CD14-positive monocyte (primary cell): ENCODE measurements around the gene SLC4A11. TPM values are rescaled to one million over a fixed set of nuclear protein-coding genes. Genes with fewer than 3 reads are reported as not detected.

Experiments used
- DNase-seq, 3 donors: peaks; one replicate each; pipeline ENCODE4 v3.0.0-alpha.2; 2011 to 2022
- H2AFZ ChIP-seq: 2 replicates; pipeline ENCODE4 v1.6.0; 2012; ENCODE audit warnings: mild to moderate bottlenecking, low read depth, low read length, inconsistent platforms; ENCODE audit not compliant: insufficient read depth, poor library complexity, severe bottlenecking
- H3K27ac ChIP-seq, 2 donors: 1 replicate in 1 of 2; 2 replicates in 1 of 2; pipeline ENCODE4 v1.5.1; 2012 to 2013; ENCODE audit warnings: low read length in 2 of 2, control low read depth in 1 of 2, inconsistent platforms in 1 of 2, low read depth in 1 of 2, mild to moderate bottlenecking in 1 of 2
- H3K27me3 ChIP-seq, 2 donors: one replicate each; pipeline versions ENCODE4 v1.6.0 to v1.6.1; 2011 to 2013; ENCODE audit warnings: low read length in 2 of 2; ENCODE audit not compliant: control insufficient read depth in 2 of 2, insufficient read depth in 2 of 2
- H3K36me3 ChIP-seq, 2 donors: replicated peaks in 1 of 2; 1 replicate in 1 of 2; 2 replicates in 1 of 2; pipeline versions ENCODE4 v1.5.1 to v1.6.1; 2012 to 2013; ENCODE audit warnings: low read length in 2 of 2, control low read depth in 1 of 2, inconsistent platforms in 1 of 2, mild to moderate bottlenecking in 1 of 2; ENCODE audit not compliant: insufficient read depth in 2 of 2, control insufficient read depth in 1 of 2
- H3K4me1 ChIP-seq, 2 donors: 1 replicate in 1 of 2; 2 replicates in 1 of 2; pipeline versions ENCODE4 v1.5.1 to v1.6.1; 2012 to 2013; ENCODE audit warnings: low read length in 2 of 2, control low read depth in 1 of 2, inconsistent platforms in 1 of 2, mild to moderate bottlenecking in 1 of 2, moderate library complexity in 1 of 2; ENCODE audit not compliant: insufficient read depth in 2 of 2, control insufficient read depth in 1 of 2
- H3K4me2 ChIP-seq: replicated peaks from 2 replicates; pipeline ENCODE3; 2012; ENCODE audit warnings: low read length, moderate library complexity, mild to moderate bottlenecking; ENCODE audit not compliant: poor library complexity, severe bottlenecking; ENCODE audit errors: extremely low read depth
- H3K4me3 ChIP-seq, 3 experiments: fragments of 200-600 bp in 1 of 3; sonication (generic) in 1 of 3; replicated peaks in 1 of 3; 1 replicate in 2 of 3; 2 replicates in 1 of 3; pipeline ENCODE4 v1.5.1; 2011 to 2013; ENCODE audit warnings: low read length in 3 of 3, mild to moderate bottlenecking in 3 of 3, control low read depth in 2 of 3, low read depth in 2 of 3, inconsistent platforms in 1 of 3, moderate library complexity in 1 of 3
- H3K79me2 ChIP-seq: 2 replicates; pipeline ENCODE4 v1.6.0; 2012; ENCODE audit warnings: mild to moderate bottlenecking, control low read depth, inconsistent platforms, low read length, moderate library complexity; ENCODE audit not compliant: insufficient read depth
- H3K9ac ChIP-seq: 2 replicates; pipeline ENCODE4 v1.6.0; 2017; ENCODE audit warnings: low read length, mild to moderate bottlenecking; ENCODE audit not compliant: insufficient read depth, poor library complexity, severe bottlenecking
- H3K9me3 ChIP-seq, 2 donors: replicated peaks in 1 of 2; 1 replicate in 1 of 2; 2 replicates in 1 of 2; pipeline versions ENCODE4 v1.5.1 to v1.6.1; 2012 to 2013; ENCODE audit warnings: low read length in 2 of 2, control low read depth in 1 of 2; ENCODE audit not compliant: control insufficient read depth in 1 of 2, insufficient read depth in 1 of 2
- H4K20me1 ChIP-seq: 2 replicates; pipeline ENCODE4 v1.6.0; 2012; ENCODE audit warnings: mild to moderate bottlenecking, low read length, control low read depth, moderate library complexity; ENCODE audit not compliant: insufficient read depth
- H3K27ac Mint-ChIP-seq, 7 donors: one replicate each; pipeline ENCODE4 v1.8.0; 2020; ENCODE audit warnings: mild to moderate bottlenecking in 7 of 7, mixed read lengths in 7 of 7, moderate library complexity in 6 of 7, inconsistent platforms in 2 of 7
- H3K27me3 Mint-ChIP-seq, 3 donors: one replicate each; pipeline ENCODE4 v1.8.0; 2021 to 2022; ENCODE audit warnings: low read depth in 3 of 3, mild to moderate bottlenecking in 3 of 3, mixed read lengths in 3 of 3, moderate library complexity in 3 of 3, inconsistent platforms in 1 of 3
- H3K36me3 Mint-ChIP-seq, 2 donors: one replicate each; pipeline ENCODE4 v1.8.0; 2020; ENCODE audit warnings: mixed read lengths in 2 of 2, inconsistent platforms in 1 of 2, mild to moderate bottlenecking in 1 of 2
- H3K4me1 Mint-ChIP-seq: one replicate; pipeline ENCODE4 v1.8.0; 2020; ENCODE audit warnings: mild to moderate bottlenecking, mixed read lengths
- H3K4me3 Mint-ChIP-seq, 2 donors: one replicate each; pipeline ENCODE4 v1.8.0; 2020; ENCODE audit warnings: mild to moderate bottlenecking in 2 of 2, mixed read lengths in 2 of 2, moderate library complexity in 1 of 2
- H3K9me3 Mint-ChIP-seq, 7 donors: one replicate each; pipeline ENCODE4 v1.8.0; 2020 to 2022; ENCODE audit warnings: mixed read lengths in 7 of 7, mild to moderate bottlenecking in 6 of 7, moderate library complexity in 6 of 7, inconsistent platforms in 2 of 7
- WGBS: methylation state at CpG from one replicate; pipeline ENCODE4 v1.1.5; 2013; ENCODE audit warnings: missing lambda C conversion rate; ENCODE audit not compliant: insufficient coverage; 5-methylcytosine and 5-hydroxymethylcytosine counted together
- intact Hi-C, 2 donors: fragments of 100-400 bp; cut with micrococcal nuclease; formaldehyde crosslinking; loops; one replicate each; pipeline versions ENCODE4 v1.15.0 to v1.15.1; 2023
- polyA plus RNA-seq, 3 donors: library from polyadenylated mRNA; depleted of rRNA in 1 of 3; unstranded in 2 of 3; stranded (reverse) in 1 of 3; fragments of 300-500 nt in 2 of 3; fragments of >200 nt in 1 of 3; fragmentation: Illumina TruSeq in 2 of 3; gene quantifications; 1 replicate in 2 of 3; 2 replicates in 1 of 3; pipeline ENCODE4 v1.2.3, GENCODE V29; 2012 to 2021
- TF ChIP-seq, protein P1 (sequence below): fragments of 200-600 bp; IDR thresholded peaks from one replicate; pipeline ENCODE4 v1.8.0; 2022; ENCODE audit warnings: antibody characterized with exemption, mild to moderate bottlenecking

Gene SLC4A11
- polyA plus RNA-seq, 3 donors, result 0.11 to 0.33 TPM; not detected in 1

DNA sequence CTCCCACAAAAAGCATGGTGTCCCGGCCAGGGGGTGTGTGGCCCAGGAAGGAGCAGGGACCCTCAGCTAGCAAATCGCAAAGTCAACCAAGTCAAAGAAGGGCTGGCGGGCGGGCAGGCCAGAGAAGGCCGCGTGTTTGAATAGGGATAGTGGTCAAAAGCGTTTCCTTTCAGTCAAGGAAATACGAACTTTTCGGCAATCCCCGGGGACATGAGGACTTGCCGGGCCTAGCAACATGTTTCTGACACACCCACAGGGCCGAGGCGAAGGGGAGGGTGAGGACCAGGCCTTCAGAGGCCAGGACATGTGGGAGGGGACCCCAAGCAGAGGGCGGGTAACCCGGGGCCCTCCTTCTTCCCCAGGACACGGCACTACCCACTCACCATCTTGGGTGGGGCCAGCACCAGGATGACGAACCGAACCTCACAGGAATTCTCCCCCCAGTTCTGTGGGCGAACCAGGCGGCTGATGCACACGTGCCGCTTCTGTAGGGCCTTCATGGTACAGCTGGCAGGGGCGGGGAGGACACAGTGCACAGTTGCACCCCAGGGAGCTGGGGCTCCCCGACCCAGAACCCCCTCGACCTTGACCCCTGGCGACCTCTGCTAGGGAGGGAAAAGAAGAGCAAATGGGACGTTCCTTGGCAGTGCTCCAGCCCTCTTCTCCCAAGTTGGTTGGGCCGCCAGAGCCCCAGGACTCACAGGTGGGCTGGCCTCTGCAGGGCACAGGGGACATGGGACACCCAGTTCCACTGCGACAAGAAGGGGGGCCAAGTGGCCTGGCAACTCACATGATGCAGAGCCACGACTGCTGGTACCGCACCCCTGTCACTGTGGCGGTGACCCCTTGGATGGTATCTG lies 5.6 kb downstream of the SLC4A11 start:
- peaks cover 6% of the 10 kb centered on the region in 2 donors for H3K4me1 ChIP-seq
- H3K4me2 ChIP-seq, result no peak overlapping the region
- no peak overlapping the region for H3K4me3 ChIP-seq
- peaks cover 0 to 14% of the 10 kb centered on the region in 2 donors for H3K9me3 ChIP-seq
- H3K36me3 ChIP-seq, result no peaks in the 10 kb centered on the region
- no peak overlapping the region for H2AFZ ChIP-seq
- no peaks in the 10 kb centered on the region for H4K20me1 ChIP-seq
- WGBS, result 91% methylated on average over 18 of the region's 32 CpGs
- peaks cover 18 to 31% of the 10 kb centered on the region in 2 donors for H3K27me3 ChIP-seq
- DNase-seq, result no peak
- TF ChIP-seq, protein P1, sequence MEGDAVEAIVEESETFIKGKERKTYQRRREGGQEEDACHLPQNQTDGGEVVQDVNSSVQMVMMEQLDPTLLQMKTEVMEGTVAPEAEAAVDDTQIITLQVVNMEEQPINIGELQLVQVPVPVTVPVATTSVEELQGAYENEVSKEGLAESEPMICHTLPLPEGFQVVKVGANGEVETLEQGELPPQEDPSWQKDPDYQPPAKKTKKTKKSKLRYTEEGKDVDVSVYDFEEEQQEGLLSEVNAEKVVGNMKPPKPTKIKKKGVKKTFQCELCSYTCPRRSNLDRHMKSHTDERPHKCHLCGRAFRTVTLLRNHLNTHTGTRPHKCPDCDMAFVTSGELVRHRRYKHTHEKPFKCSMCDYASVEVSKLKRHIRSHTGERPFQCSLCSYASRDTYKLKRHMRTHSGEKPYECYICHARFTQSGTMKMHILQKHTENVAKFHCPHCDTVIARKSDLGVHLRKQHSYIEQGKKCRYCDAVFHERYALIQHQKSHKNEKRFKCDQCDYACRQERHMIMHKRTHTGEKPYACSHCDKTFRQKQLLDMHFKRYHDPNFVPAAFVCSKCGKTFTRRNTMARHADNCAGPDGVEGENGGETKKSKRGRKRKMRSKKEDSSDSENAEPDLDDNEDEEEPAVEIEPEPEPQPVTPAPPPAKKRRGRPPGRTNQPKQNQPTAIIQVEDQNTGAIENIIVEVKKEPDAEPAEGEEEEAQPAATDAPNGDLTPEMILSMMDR, result no peak
- H3K79me2 ChIP-seq, result no peaks in the 10 kb centered on the region
- no peak overlapping the region for H3K27ac ChIP-seq
- intact Hi-C loops, result no loop called here
- Mint-ChIP-seq H3K36me3 (no peaks in the 10 kb centered on the region), H3K27ac (peak overlapping the region in 1 of 7 donors; percentile 50), H3K9me3 (peaks cover 0 to 13% (median 2%) of the 10 kb centered on the region in 7 donors), H3K4me1 (peaks cover 4% of the 10 kb centered on the region), H3K27me3 (peaks cover 27 to 35% (median 35%) of the 10 kb centered on the region in 3 donors), H3K4me3 (no peak overlapping the region)
- H3K9ac ChIP-seq, result no peak overlapping the region

DNA sequence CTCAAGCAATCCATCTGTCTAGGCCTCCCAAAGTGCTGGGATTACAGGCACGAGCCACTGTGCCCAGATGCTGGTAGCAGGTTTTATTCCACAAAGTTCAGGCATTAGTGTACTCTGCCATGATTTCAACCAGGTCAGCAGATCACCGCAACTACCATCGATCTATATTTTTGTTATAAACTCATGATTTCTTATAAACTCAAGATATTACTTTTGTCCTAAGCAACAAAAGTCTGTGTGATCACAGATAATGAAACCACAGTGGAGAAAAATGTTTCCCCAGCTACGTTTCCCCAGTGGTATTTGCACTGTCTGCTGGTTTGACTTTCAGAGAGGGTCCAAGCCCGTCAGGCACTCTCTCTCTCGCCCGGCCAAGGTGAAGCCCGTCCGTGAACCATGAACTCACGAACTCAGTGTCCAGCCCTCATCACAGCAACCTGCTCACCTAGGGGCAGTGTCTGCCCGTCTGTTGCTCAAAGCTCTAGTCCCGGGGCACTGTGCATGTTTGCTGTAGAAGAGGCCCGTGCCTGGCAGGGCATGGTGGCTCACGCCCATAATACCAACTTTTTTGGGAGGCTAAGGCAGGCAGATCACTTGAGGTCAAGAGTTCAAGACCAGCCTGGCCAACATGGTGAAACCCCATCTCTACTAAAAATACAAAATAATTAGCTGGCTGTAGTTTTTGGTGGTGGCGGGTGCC lies 7.0 kb downstream of the SLC4A11 start:
- Mint-ChIP-seq H3K9me3 (peaks cover 0 to 7% (median 0%) of the 10 kb centered on the region in 7 donors), H3K27ac (no peak overlapping the region), H3K4me3 (no peak overlapping the region), H3K4me1 (no peaks in the 10 kb centered on the region), H3K36me3 (peaks cover 2% of the 10 kb centered on the region in 2 donors), H3K27me3 (peaks cover 15 to 24% (median 22%) of the 10 kb centered on the region in 3 donors)
- DNase-seq, result no peak
- Histone ChIP-seq H3K9me3 (peaks cover 0 to 4% of the 10 kb centered on the region in 2 donors), H3K27me3 (peaks cover 5 to 18% of the 10 kb centered on the region in 2 donors), H3K4me2 (no peak overlapping the region), H3K79me2 (no peaks in the 10 kb centered on the region), H3K27ac (no peak overlapping the region), H4K20me1 (no peaks in the 10 kb centered on the region), H3K36me3 (no peaks in the 10 kb centered on the region), H2AFZ (no peak overlapping the region), H3K4me1 (no peaks in the 10 kb centered on the region), H3K4me3 (no peak overlapping the region), H3K9ac (no peak overlapping the region)
- TF ChIP-seq, protein P1, result no peak
- WGBS, result 92% methylated on average over 10 of the region's 15 CpGs
- intact Hi-C loops, result no loop called here
